GM20000 (cell line): Measurements from ENCODE around the gene XPNPEP2.

ENCODE experiments used
- DNase-seq: peaks from one replicate; pipeline ENCODE4 v3.0.0; 2012; ENCODE audit warnings: low spot score
- CTCF ChIP-seq: IDR thresholded peaks from 2 replicates; pipeline ENCODE4 v1.5.1; 2012; ENCODE audit warnings: mild to moderate bottlenecking, control low read depth; ENCODE audit errors: extremely low read depth, missing control alignments

Gene XPNPEP2

GRCh38 chrX:129760981-129761380 is 22.2 kb downstream of the XPNPEP2 start:
- no peak for TF ChIP-seq CTCF
- DNase-seq = no peak

DNA sequence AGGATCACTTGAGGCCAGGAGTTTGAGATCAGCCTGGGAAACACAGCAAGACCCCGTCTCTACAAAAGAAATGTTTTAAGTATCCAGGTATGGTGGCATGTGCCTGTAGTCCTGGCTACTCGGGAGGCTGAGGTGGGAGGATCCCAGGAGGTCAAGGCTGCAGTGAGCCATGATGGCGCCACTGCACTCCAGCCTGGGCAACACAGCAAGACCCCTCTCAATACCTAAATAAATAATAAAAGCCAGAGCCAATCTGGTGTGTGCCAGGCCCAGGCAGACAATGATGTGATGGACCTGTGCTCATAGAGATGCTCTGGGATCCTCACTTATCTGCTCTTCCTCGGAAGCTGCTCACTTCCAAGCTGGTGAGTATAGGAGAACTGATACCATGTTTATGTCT is 22.8 kb downstream of the XPNPEP2 start:
- DNase-seq = no peak
- no peak for TF ChIP-seq CTCF

GRCh38 chrX:129762448-129762847 is 23.7 kb downstream of the XPNPEP2 start:
- no peak for DNase-seq
- TF ChIP-seq CTCF = no peak

DNA sequence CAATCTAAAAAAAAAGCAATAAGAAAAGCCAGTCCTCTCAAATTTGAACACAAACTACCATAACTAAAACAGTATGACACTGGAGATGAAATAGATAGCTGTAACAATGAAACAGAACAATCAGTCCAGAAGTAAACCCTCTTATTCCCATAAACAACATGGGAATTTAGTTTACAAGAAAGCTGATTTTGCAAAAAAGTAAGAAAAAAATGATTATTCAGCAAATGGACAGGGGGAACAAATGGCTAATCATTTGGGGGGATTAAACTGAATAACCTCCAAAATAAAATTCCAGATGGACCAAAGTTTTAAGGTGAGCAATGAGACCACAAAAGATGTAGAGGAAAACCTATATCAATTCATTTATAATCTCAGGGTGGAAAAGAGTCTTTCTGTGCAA is 24.9 kb downstream of the XPNPEP2 start:
- no peak for TF ChIP-seq CTCF
- DNase-seq = no peak

DNA sequence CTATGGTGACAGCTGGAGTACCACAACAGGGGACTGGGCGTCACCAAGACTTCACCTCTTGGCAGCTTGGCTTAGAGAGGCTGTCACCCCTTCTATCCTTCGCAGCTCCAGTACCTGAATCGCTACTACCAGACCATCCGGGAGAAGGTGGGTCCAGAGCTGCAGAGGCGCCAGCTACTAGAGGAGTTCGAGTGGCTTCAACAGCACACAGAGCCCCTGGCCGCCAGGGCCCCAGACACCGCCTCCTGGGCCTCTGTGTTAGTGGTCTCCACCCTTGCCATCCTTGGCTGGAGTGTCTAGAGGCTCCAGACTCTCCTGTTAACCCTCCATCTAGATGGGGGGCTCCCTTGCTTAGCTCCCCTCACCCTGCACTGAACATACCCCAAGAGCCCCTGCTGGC is 29.4 kb downstream of the XPNPEP2 start:
- no peak for DNase-seq
- no peak for TF ChIP-seq CTCF

GRCh38 chrX:129768586-129769466 is 30.0 kb downstream of the XPNPEP2 start:
- DNase-seq = no peak

More at GRCh38 chrX:129768586-129769466, 30.0 kb downstream of the XPNPEP2 start:
- no peak for TF ChIP-seq CTCF
